ENCODE results near the gene ANAPC4.
"Not testable (repeated sequence)": the region's sequence is repeated elsewhere in the genome, so short reads cannot be mapped to it uniquely, and the experiment has no call there.

Gene ANAPC4, protein sequence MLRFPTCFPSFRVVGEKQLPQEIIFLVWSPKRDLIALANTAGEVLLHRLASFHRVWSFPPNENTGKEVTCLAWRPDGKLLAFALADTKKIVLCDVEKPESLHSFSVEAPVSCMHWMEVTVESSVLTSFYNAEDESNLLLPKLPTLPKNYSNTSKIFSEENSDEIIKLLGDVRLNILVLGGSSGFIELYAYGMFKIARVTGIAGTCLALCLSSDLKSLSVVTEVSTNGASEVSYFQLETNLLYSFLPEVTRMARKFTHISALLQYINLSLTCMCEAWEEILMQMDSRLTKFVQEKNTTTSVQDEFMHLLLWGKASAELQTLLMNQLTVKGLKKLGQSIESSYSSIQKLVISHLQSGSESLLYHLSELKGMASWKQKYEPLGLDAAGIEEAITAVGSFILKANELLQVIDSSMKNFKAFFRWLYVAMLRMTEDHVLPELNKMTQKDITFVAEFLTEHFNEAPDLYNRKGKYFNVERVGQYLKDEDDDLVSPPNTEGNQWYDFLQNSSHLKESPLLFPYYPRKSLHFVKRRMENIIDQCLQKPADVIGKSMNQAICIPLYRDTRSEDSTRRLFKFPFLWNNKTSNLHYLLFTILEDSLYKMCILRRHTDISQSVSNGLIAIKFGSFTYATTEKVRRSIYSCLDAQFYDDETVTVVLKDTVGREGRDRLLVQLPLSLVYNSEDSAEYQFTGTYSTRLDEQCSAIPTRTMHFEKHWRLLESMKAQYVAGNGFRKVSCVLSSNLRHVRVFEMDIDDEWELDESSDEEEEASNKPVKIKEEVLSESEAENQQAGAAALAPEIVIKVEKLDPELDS

DNA sequence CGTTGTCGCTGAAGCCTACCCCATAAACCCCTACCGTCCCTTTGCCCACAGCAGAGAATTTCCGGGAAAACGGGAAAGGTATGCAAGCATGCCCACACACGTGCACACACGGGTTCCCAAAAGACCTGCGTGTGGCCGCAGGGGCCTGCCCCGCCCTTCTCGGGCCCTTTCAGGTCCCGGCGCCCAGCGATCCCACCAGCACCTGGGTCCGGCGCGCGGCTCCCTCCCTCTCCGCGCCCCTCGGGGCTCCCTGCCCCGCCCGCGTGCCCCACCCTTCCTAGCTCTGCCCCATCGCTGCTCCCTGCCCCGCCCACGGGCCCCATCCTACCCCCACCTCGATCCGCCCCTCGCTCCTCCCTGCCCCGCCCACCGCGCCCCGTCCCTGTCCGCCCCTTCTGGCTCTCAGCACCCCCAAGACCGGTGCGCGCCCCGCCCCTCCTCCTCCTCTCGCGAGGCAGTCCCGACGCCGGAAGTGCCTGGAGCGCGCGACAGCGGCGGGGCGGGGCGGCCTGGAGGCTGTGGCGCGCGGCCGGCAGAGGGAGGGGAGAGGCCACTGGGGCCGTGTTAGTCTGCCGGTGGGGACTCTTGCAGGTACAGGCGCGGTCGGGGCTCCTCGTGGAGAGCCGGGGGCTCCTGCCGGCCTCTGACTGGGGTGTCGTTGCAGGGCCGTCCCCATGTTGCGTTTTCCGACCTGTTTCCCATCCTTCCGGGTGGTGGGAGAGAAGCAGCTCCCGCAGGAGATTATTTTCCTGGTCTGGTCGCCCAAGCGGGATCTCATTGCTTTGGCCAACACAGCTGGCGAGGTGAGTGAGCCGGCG is at the start of gene ANAPC4:
ANAPC4 (plus strand) TSS at position 510 of the 818 bp plus-strand sequence; CDS start at position 675, 165 bp downstream.
- DNase-seq = peak; percentile 96 to 97

DNA sequence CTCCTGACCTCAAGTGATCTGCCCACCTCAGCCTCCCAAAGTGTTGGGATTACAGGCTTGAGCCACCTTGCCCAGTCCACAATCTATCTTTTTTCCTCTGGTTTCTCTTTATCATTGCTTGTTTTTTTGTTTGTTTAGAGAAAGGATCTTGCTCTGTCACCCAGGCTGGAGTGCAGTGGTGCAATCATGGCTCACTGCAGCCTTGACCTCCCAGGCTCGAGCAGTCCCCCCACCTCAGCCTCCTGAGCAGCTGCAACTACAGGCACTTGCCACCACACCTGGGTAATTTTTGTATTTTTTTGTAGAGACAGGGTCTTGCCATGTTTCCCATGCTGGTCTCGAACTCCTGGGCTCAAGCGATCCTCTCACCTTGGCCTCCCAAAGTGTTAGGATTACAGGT is 48.6 kb upstream of the ANAPC4 start:
- not testable (repeated sequence) for DNase-seq

DNA sequence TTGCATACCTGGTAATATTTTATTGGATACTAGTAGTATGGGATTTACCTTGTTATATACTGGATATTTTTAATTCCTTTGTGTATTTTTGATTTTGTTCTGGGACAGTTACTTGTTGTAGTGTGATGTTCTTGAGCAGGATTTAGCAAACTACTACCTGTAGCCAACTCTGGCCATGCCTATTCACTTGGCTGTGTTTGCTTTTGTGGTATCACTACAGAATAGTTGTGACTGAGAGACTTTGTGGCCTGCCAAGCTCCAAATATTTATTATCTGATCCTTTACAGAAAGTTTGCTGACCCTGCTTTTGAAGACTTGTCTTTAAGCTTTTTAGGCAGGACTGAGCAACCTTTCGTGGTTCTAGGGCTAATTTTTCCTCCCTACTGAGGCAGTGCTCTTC is 46.7 kb upstream of the ANAPC4 start:
- no peak for DNase-seq

DNA sequence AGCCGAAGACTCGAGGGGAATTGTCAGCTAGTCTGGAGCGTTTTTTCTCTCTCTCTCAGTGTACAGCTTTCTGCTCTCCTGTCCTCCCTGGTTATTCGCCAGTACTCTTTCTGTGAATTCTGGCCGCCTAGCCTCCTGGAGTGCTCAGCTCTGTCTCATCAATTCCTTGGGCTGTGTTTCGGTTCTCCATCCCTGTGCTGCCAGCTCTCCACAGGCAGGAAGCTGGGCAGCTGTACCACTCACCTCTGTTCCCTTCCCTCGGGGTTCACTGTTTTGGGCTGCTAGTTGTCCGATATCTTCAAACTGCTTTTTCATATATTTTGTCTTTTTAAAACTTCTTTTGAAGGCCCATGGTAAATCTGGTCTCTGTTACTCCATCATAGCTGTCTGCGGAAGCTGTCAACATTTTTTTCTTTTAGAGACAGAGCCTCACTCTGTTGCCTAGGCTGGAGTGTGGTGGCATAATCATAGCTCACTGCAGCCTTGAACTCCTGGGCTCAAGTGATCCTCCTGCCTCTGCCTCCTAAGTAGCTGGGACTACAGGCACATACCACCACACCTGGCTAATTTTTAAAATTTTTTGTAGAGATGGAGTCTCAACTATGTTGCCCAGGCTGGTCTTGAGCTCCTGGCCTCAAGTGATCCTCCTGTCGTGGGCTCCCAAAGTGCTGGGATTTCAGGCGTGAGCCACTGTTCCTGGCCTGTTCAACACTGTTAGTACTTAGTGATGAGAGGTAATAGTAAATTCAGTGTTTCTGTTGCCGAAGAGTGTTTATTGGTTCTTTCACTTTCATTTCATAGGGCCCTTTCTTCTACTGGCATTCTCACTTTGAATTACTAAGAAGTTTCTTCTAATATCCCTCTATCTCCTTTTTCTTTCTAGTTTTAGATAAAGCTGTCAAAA is 45.9 kb upstream of the ANAPC4 start:
- peak in 1 of 2 donors; percentile 39 for DNase-seq

DNA sequence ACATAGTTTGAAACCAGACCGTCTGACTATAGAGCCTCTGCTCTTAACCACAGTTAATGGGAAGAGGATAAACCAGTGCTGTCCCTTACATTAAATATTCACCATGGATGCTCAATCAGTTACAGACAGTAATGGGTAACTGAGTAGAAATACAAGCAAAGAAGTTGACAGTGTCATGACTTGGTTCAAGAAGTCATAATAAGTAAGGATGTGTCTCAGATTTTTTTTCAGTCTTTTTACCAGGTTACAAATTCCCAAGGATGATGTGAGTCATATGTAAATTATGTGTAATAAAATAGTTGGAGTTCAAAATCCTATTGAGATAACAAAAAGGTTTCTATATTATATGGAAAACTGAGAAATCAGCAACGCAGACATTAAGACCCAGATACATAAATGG is 33.4 kb upstream of the ANAPC4 start:
- no peak for DNase-seq

DNA sequence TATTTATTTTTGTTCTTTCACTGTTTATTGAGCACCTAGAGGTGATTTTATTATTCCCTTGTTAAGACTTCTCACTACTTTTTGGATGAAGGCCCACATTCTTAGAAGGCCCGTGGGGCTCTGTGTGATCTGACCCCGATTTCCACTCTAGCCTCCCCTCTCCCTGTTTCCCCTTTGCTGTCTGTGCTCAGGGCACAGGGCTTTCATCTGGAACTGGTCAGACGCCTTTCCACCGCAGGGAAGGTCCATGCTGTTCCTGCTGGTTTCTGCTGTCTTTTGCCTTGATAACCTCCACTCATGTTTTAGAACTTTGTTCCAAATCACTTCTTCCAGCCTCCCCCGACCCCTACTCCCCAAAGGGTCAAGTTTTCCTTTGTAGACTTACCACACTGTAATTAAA is 31.3 kb upstream of the ANAPC4 start:
- no peak for DNase-seq

DNA sequence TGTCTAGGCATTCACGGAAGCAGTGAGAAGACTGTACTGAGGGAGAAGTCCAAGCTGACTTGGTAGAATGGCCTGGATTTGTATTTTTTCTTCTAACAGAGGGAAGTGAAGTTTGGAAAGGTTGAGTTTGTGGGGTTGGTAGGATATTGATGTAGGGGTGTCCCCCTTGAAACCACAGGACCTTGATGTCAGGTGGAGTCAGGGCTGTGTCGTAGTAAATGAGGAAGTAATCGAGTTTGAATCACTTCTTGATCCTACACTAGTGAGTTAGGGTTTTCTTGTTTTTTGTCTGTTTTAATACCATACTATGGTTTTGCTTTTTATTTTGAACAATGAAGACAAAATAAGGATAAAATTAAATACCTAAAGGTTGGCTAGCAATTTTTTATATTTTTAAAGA is 30.1 kb upstream of the ANAPC4 start:
- DNase-seq = no peak

DNA sequence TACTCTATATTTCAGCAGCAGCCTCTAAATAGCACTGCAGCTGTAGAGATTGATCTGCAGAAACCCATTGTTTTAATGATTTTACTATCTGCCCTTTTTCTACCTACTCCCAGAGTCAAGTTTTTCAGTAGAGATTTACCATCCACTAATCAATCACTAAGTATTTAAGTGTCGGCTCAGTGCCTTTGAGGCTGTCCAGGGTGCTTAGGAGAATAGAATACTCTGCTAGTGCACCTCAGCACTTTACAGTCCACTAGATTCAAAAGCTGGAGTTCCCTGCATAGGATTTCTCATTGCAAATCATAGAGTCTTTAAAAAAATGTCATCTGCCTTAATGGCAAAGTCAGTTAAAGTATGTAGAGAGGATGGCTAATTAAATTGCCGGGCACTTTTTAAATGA is 29.6 kb upstream of the ANAPC4 start:
- DNase-seq = no peak

DNA sequence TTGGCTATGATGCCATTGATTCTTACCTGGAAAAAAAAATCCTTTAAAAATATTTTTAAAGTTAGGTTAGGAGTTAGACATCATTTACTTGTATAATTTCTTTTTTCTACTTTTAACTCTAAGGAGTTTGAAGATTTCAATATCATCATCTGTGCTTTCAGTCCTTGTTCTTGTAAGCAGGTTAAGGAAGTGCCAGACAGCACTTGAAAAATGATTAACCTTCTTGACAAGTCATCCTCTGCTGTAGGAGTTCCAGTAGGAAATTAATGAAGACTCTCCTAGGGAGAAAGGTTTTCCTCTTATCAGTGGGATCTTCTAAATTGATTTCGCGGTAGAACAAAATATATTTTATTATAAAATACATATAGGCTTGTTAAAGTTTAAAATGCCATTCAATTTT is 29.1 kb upstream of the ANAPC4 start:
- no peak for DNase-seq

DNA sequence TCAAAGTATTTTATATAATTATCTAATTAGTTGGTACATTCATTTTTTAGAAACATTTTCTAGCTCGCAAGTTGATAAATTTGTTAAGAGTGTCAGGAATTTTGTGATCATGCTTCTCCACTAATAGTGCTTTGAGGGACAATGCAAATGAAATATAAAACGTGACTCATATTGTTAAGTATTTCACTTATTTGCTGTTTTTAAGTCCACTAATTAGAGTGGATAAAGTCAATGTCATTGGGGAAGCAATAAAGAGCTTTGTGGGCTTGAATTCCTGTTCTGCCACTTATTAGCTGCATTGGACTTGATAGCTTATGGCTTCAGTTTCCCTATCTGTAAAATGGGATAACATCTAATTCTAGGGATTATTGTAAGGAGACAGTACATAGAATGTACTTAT is 26.5 kb upstream of the ANAPC4 start:
- DNase-seq = no peak

DNA sequence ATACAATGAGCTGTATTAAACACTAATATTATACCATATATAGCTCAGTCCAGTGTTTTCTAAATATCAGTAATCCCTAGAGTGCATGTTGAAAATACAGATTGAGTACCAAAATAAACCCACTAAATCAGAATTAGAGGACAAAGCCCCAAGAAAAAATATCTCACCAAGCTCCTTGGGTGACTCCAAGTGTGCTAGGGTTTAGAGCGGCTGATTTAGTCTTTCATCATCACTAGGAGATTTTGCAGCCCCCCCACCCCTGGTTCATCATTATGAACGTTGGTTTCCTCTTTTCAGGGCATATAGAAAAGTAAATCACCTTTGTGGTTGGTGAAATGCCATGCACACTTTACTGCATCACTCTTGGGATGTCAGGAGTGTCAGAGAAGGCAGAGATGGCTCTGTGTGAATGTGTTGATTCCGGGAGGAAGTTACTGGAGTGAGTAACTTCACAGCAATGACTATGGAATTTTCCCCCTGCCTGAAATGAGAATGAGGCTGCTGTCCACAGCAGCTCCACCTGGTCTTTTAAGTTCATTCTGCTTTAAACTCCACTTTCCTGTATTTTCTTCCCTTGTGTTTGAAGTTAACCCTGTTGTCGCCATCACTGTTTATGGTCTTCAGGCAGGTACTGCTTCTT is 25.2 kb upstream of the ANAPC4 start:
- no peak for DNase-seq

DNA sequence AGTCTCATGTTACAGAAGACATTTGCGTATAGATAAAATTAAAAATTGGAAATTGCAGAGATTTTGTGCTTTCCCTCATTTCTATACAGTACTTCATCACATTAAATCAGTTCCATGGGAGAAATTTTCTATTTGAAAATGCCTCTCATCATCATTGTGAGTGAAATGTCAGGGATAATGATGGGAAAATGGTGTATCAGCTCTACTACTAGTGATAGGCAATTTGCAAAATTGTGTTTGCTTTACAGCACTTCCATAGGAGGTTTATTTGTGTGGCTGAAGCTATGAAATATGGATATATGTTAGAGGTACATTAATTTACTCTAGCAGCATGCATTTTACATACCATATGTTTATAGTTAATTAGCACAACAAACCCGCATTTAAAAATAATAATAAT is 21.0 kb upstream of the ANAPC4 start:
- no peak for DNase-seq

DNA sequence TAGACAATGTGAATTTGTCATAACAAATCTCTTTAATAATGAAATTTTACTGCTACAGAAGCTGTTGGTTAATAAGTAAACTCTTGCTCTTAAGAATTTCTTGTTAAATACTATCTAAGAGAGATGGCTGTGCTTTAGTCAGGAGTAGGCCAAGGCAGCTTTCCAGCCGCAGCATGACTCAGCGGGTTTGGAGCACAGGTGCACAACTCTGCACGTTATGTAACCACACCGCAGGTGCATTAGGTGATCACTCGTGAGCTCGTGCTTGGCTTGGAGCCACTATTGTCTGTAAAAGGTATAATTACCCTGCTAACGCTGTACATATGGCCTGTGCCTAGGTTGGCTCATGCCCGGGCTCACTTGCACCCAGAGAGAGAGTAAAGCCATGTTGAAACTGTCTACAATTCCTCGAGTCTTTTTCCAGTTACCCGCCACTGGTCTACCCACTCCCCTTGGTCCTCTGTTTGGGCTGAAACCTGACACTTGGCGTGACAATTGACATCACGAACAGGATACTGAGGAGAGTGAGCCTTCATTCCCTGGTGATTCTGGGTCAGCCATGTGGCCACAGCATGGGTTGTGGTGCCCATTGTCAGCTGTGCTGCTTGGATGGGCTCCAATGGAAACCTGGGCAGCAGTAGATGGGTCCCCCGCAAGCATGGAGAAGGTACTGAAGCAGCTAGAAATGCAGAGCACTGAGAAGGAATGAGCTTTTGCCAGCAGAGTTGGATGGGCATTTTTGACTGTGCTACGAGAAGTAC is 18.4 kb upstream of the ANAPC4 start:
- DNase-seq = no peak

DNA sequence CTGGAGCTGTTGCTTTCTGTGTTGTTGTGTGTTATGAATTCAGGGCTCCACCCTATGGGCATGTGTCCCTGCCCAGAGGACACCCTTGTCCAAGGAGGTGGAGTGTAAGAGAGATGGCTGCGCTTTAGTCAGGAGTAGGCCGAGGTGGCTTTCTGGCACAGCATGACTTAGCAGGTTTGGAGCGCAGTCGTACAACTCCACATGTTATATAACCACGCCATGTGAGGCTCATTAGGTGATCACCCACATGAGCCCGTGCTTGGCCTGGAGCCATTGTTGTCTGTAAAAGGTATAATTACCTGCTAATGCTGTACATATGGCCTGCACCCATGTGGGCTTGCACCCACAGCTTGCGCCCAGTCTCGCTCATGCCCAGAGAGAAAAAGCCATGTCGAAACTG is 15.8 kb upstream of the ANAPC4 start:
- no peak for DNase-seq

DNA sequence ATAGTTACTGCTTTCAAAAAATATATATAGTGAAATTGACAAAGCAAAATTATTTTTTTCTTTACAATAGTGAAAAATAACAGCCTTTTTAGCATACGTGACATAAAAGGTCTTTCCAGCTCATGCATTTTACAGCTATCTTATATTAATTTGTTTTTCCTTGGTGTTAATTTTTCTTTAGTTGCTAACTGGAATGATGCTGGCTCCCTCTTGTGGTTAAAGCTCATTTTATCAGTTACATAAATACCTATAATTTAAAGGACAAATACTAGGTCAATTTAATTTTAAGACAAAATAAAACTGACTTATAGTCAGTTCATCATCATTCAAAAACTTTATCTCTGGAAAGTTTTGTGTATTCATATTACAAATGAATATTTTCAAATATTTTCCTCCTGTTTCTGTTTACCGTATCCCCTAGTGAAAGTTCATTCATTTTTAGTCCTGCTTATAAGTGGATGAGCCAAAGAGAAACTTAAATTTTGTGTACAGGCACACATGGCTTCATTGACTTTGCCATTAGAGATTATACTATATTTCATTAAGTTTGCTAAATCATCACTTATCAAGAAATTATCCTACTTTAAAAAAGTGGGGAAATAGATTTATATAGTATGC is 9.9 kb upstream of the ANAPC4 start:
- DNase-seq = peak in 1 of 2 donors; percentile 54

DNA sequence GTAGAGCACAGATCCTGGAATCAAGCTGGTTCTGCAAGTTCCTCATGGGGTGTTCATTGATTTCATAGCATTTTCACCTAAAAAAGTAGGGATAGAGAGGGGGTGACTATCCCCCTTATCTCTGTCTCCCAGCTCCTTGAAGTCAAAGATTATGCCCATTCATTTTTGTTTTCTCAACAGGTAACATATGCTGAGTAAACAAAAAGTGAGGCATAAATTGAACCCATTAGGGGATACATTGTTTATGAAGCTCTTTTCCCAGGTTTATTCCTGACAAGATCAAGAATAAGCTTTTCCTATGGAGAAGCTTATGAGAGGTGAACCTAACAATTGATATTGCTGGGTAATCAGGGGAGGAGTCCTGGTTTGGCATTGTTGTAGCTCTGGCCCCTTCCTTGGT is 9.2 kb upstream of the ANAPC4 start:
- no peak for DNase-seq

DNA sequence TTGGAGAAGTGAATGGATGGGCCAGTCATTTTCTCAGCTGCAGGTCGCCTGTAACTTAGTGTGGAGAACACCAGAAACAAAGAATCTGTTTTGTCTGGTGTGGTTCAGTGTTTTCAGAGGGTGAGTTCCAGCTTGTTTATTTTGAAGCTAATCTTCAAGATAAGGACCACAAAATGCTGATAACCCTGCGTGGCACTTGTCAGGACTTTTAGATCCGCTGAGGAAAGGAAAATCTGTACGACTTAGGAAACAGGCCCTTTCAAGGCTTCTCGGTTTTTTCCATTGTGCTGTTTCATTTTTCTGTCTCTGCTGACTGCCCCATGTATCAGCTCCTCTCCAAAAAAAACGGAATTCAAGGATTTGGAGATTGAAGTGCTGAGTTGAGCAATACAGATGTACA is 8.7 kb upstream of the ANAPC4 start:
- no peak for DNase-seq

DNA sequence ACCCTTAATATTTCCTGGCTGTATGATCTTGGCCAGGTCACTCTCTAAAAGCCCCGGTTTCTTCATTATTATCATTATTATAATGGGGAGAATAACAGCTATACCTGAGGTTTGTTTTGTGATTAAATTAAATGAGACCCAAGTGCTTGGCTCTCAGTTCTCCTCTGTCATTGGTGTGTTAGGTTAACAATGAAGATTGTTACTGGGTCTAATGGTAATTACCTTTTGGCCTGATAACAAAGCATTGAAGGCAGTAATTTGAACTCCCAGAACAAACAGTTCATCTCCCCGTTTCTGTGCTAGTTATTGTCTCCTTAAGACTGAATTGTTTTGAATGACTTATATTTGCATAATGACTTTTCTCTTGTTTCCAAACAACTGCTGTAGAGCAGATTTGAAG is 6.8 kb upstream of the ANAPC4 start:
- no peak for DNase-seq

DNA sequence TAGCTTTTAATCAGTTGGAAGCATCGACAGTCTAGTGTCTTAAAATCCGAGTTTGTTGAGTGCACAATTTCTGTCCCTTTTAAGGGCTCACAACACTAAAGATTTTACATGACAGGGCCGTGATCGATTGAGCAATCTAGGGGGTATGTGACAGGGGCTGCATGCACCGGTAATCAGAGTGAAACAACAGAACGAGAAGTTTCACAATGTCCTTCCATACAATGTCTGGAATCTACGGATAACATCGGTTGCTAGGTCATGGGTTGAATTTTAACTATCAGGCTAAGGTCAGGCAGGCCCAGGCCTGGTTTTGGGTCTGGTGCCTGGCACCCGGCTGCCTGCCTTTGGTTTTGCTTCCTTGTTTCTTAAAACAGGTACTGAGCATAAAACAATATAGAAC is 4.5 kb upstream of the ANAPC4 start:
- DNase-seq = not testable (repeated sequence)

Measured in CD4-positive, alpha-beta T cell treated with Interleukin-4 for 1 hour (primary cell).